GM15510 (cell line): ENCODE data around the gene TSHZ2.

Experiments used
- POLR2A ChIP-seq: IDR thresholded peaks from 3 replicates; pipeline ENCODE4 v1.6.1; 2011; ENCODE audit warnings: borderline replicate concordance; ENCODE audit not compliant: insufficient read length; ENCODE audit errors: extremely low read depth

The TSHZ2 gene

GRCh38 chr20:53306192-53306805 is 334.1 kb downstream of the TSHZ2 start:
- no peak for TF ChIP-seq POLR2A

GRCh38 chr20:53307964-53308597 is 335.9 kb downstream of the TSHZ2 start:
- no peak for TF ChIP-seq POLR2A

- no peak for TF ChIP-seq POLR2A
Measured at GRCh38 chr20:53309515-53309914, 337.4 kb downstream of the TSHZ2 start.

GRCh38 chr20:53312957-53313356 is 340.8 kb downstream of the TSHZ2 start:
- TF ChIP-seq POLR2A = no peak

- TF ChIP-seq POLR2A = no peak
Measured at GRCh38 chr20:53316206-53316937, 344.2 kb downstream of the TSHZ2 start.

- no peak for TF ChIP-seq POLR2A
Measured at GRCh38 chr20:53319200-53319599, 347.0 kb downstream of the TSHZ2 start.

GRCh38 chr20:53319716-53320115 is 347.6 kb downstream of the TSHZ2 start:
- no peak for TF ChIP-seq POLR2A

GRCh38 chr20:53320701-53321100 is 348.5 kb downstream of the TSHZ2 start:
- no peak for TF ChIP-seq POLR2A

GRCh38 chr20:53321596-53321995 is 349.4 kb downstream of the TSHZ2 start:
- TF ChIP-seq POLR2A = no peak

GRCh38 chr20:53322651-53323050 is 350.5 kb downstream of the TSHZ2 start:
- TF ChIP-seq POLR2A = no peak

GRCh38 chr20:53324816-53325215 is 352.7 kb downstream of the TSHZ2 start:
- no peak for TF ChIP-seq POLR2A

- no peak for TF ChIP-seq POLR2A
Measured at GRCh38 chr20:53328961-53329360, 356.8 kb downstream of the TSHZ2 start.

GRCh38 chr20:53329781-53330180 is 357.6 kb downstream of the TSHZ2 start:
- TF ChIP-seq POLR2A = no peak

- TF ChIP-seq POLR2A = no peak
Measured at GRCh38 chr20:53330601-53331140, 358.5 kb downstream of the TSHZ2 start.

- TF ChIP-seq POLR2A = no peak
Measured at GRCh38 chr20:53331151-53331973, 359.2 kb downstream of the TSHZ2 start.
